GM12875 (cell line): ENCODE data around the gene DPP10.

Source experiments
- H3K4me3 ChIP-seq: one replicate; pipeline ENCODE4 v1.5.1; 2011; ENCODE audit warnings: low read depth, low read length, control low read depth
- CTCF ChIP-seq: IDR thresholded peaks from 2 replicates; pipeline ENCODE4 v1.5.1; 2011; ENCODE audit warnings: low read depth, mild to moderate bottlenecking, control low read depth, inconsistent platforms, low read length, moderate library complexity, borderline replicate concordance; ENCODE audit not compliant: insufficient read depth

DPP10 gene

DNA sequence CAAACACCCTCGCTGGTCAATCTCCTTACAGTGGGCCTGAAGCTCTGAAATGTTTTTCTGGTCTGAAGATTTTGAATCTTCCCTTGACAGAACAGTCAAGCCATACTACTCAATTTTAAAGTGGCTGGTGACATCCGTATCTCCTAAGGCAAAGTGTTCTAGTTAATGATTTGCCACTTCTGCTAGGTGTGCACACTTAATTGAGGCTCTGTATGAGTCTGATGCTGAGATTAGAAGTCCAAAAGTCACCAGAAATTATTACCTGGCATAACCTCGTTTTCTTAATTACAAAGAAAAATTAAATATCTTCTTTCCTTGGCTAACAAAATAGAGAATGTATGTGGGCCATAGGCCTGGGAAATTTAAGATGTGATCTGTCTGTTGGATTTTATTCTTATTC is 104.1 kb downstream of the DPP10 start:
- TF ChIP-seq CTCF = no peak
- no peak overlapping the region for H3K4me3 ChIP-seq

- no peak for TF ChIP-seq CTCF
- H3K4me3 ChIP-seq = no peak overlapping the region
Observed at GRCh38 chr2:114548151-114548550, 105.7 kb downstream of the DPP10 start.

- no peak overlapping the region for H3K4me3 ChIP-seq
- no peak for TF ChIP-seq CTCF
Observed at GRCh38 chr2:114550364-114550763, 107.9 kb downstream of the DPP10 start.

DNA sequence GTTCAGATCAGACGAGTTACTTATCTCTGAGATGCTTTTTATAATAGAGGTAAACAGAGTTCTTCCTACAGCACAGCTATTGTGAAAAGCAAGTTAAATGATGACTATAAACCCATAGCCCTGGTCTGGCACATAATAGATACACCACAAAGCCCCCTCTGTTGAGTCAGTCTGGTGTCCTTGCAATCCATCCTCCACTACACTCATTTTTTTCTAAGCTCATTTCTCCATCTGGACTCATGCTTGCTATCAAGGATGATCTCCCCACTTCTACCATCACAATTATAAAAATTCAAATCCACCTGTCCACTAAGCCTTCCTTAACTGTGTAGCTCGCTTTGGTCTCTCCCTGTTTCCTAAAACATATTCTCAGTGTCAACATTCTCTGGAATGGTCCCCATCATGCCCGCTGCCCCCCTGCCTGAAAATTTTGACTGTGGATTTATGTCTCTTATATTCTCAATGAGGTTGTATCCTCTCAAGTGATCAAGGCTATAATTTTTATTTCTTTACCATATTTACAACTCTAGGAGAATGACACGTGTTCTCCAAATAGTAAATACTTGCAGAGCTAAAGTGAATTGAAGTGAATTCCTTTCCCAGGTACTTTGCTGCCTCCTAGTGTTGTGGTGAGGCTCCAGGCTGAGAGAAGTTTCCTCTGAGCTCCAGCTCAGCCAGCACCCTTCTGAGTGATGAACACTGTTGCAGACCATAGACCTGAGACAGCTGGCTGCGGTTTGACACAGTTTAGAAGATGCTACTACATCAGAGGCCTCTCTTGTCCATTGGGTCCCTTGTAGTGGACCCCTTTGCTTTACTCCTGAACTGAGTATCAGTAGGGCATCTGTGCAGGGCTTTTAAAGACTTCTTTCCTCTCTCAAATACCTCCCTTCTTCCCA is 108.7 kb downstream of the DPP10 start:
- peak; percentile 58; the same call in 1 of the 2 replicates for TF ChIP-seq CTCF
- no peak overlapping the region for H3K4me3 ChIP-seq

- no peak for TF ChIP-seq CTCF
- no peak overlapping the region for H3K4me3 ChIP-seq
Observed at GRCh38 chr2:114553027-114553426, 110.6 kb downstream of the DPP10 start.

- H3K4me3 ChIP-seq = no peak overlapping the region
- no peak for TF ChIP-seq CTCF
Observed at GRCh38 chr2:114569166-114569565, 126.7 kb downstream of the DPP10 start.

GRCh38 chr2:114577657-114578056 is 135.2 kb downstream of the DPP10 start:
- no peak overlapping the region for H3K4me3 ChIP-seq
- TF ChIP-seq CTCF = no peak
